GM23248 (cell line): ENCODE results near the gene TRPM5. TPM values are rescaled to one million over a fixed set of nuclear protein-coding genes. Genes with fewer than 3 reads are reported as not detected.

Source experiments
- DNase-seq: peaks from one replicate; pipeline ENCODE4 v3.0.0-alpha.2; 2015
- H2AFZ ChIP-seq: fragments of 200-600 bp; sonication (generic); 2 replicates; pipeline ENCODE4 v1.6.1; 2016; ENCODE audit warnings: antibody characterized with exemption
- H3F3A ChIP-seq: fragments of 200-600 bp; sonication (generic); 2 replicates; pipeline ENCODE4 v1.6.1; 2016; ENCODE audit warnings: mild to moderate bottlenecking, antibody characterized with exemption, mixed run types; ENCODE audit not compliant: insufficient read depth
- H3K27ac ChIP-seq: fragments of 200-600 bp; sonication (generic); 2 replicates; pipeline ENCODE4 v1.5.1; 2016; ENCODE audit warnings: mild to moderate bottlenecking
- H3K27me3 ChIP-seq: fragments of 200-600 bp; sonication (generic); replicated peaks from 2 replicates; pipeline ENCODE4 v1.6.1; 2016; ENCODE audit warnings: mild to moderate bottlenecking; ENCODE audit not compliant: insufficient read depth
- H3K36me3 ChIP-seq: fragments of 200-600 bp; sonication (generic); 2 replicates; pipeline ENCODE4 v1.6.1; 2016; ENCODE audit warnings: low read depth, mild to moderate bottlenecking
- H3K4me1 ChIP-seq: fragments of 200-600 bp; sonication (generic); 2 replicates; pipeline ENCODE4 v1.6.1; 2016; ENCODE audit warnings: mild to moderate bottlenecking; ENCODE audit not compliant: insufficient read depth
- H3K4me2 ChIP-seq: fragments of 200-600 bp; sonication (generic); one replicate; pipeline ENCODE4 v1.6.1; 2016; ENCODE audit warnings: mild to moderate bottlenecking; ENCODE audit not compliant: unreplicated experiment
- H3K4me3 ChIP-seq: fragments of 200-600 bp; sonication (generic); 2 replicates; pipeline ENCODE4 v1.5.1; 2016; ENCODE audit warnings: mild to moderate bottlenecking
- H3K79me2 ChIP-seq: fragments of 200-600 bp; sonication (generic); 2 replicates; pipeline ENCODE4 v1.6.1; 2016; ENCODE audit warnings: mild to moderate bottlenecking; ENCODE audit not compliant: insufficient read depth
- H3K9ac ChIP-seq: fragments of 200-600 bp; sonication (generic); 2 replicates; pipeline ENCODE4 v1.6.1; 2016; ENCODE audit warnings: mild to moderate bottlenecking
- H3K9me2 ChIP-seq: fragments of 200-600 bp; sonication (generic); 2 replicates; pipeline ENCODE4 v1.6.1; 2016; ENCODE audit warnings: mixed run types, mild to moderate bottlenecking, moderate library complexity; ENCODE audit not compliant: insufficient read depth
- H3K9me3 ChIP-seq: fragments of 200-600 bp; sonication (generic); one replicate; pipeline ENCODE4 v1.6.1; 2017; ENCODE audit warnings: low read depth
- H4K20me1 ChIP-seq: fragments of 200-600 bp; sonication (generic); 2 replicates; pipeline ENCODE4 v1.6.0; 2016; ENCODE audit not compliant: insufficient read depth
- EZH2 ChIP-seq: fragments of 200-600 bp; sonication (generic); IDR thresholded peaks from 2 replicates; pipeline ENCODE4 v1.6.1; 2018; ENCODE audit warnings: antibody characterized with exemption, mild to moderate bottlenecking; ENCODE audit not compliant: insufficient read depth, poor library complexity, severe bottlenecking
- EZH2phosphoT487 ChIP-seq: fragments of 200-600 bp; sonication (generic); IDR thresholded peaks from 2 replicates; pipeline ENCODE4 v1.6.1; 2018; ENCODE audit warnings: antibody characterized with exemption, moderate library complexity, mild to moderate bottlenecking, low read depth; ENCODE audit not compliant: insufficient read depth
- WGBS, 2 experiments: methylation state at CpG; one replicate each; pipeline ENCODE4 v1.1.6; 2015 to 2017; ENCODE audit warnings: low lambda C conversion rate in 2 of 2, low coverage in 1 of 2; ENCODE audit errors: missing lambda C conversion rate in 2 of 2; 5-methylcytosine and 5-hydroxymethylcytosine counted together
- in situ Hi-C: fragments of 300-500 bp; cut with MboI; formaldehyde crosslinking; loops from 2 replicates; pipeline ENCODE4 v1.15.0; 2020
- polyA plus RNA-seq: library from polyadenylated mRNA; unstranded; fragments of >200 nt; fragmentation: Nextera tagmentation; extraction: Ambion mirVana; gene quantifications from 2 replicates; pipeline ENCODE4 v1.2.1, GENCODE V29; 2016
- total RNA-seq: library from RNA; depleted of rRNA; stranded (reverse); fragments of >200 nt; shearing (Covaris generic); gene quantifications from 2 replicates; pipeline ENCODE4 v1.2.3, GENCODE V29; 2014

Gene TRPM5
- total and polyA plus RNA-seq, 2 experiments from 2014 or later = not detected

GRCh38 chr11:2453436-2453835 is 9.1 kb upstream of the TRPM5 start:
- Histone ChIP-seq H3K79me2 (no peaks in the 10 kb centered on the region), H3K9ac (no peak overlapping the region), H4K20me1 (no peaks in the 10 kb centered on the region), H3K36me3 (no peaks in the 10 kb centered on the region), H3K4me1 (no peaks in the 10 kb centered on the region), H3K27ac (no peak overlapping the region), H3K4me2 (no peak overlapping the region), H3K9me2 (no peaks in the 10 kb centered on the region), H2AFZ (no peak overlapping the region), H3K4me3 (no peak overlapping the region), H3F3A (no peaks in the 10 kb centered on the region), H3K27me3 (peaks cover 53% of the 10 kb centered on the region), H3K9me3 (no peaks in the 10 kb centered on the region)
- no peak for DNase-seq
- in situ Hi-C loops = no loop called here
- WGBS, 2 experiments = 47% methylated on average over 5 of the region's 5 CpGs
- TF ChIP-seq EZH2 = no peak
- TF ChIP-seq EZH2phosphoT487 = no peak

GRCh38 chr11:2452321-2453012 is 8.2 kb upstream of the TRPM5 start:
- peak; percentile 13 for DNase-seq
- no peaks in the 10 kb centered on the region for H3K9me2 ChIP-seq
- no peak overlapping the region for H2AFZ ChIP-seq
- in situ Hi-C loops = no loop called here
- H3K27ac ChIP-seq = no peak overlapping the region
- no peaks in the 10 kb centered on the region for H3K79me2 ChIP-seq
- no peaks in the 10 kb centered on the region for H3K9me3 ChIP-seq
- no peaks in the 10 kb centered on the region for H3K4me1 ChIP-seq
- 4% methylated on average over 20 of the region's 20 CpGs for WGBS, 2 experiments
- no peak overlapping the region for H3K4me2 ChIP-seq
- no peaks in the 10 kb centered on the region for H3F3A ChIP-seq
- no peak overlapping the region for H3K4me3 ChIP-seq
- H3K27me3 ChIP-seq = peaks cover 50% of the 10 kb centered on the region
- H3K9ac ChIP-seq = no peak overlapping the region
- H3K36me3 ChIP-seq = no peaks in the 10 kb centered on the region
- no peak for TF ChIP-seq EZH2phosphoT487
- TF ChIP-seq EZH2 = no peak
- no peaks in the 10 kb centered on the region for H4K20me1 ChIP-seq

GRCh38 chr11:2451916-2452315 is 7.6 kb upstream of the TRPM5 start:
- Histone ChIP-seq H2AFZ (no peak overlapping the region), H4K20me1 (no peaks in the 10 kb centered on the region), H3K9me3 (no peaks in the 10 kb centered on the region), H3K27me3 (peaks cover 44% of the 10 kb centered on the region), H3K9me2 (no peaks in the 10 kb centered on the region), H3K4me1 (no peaks in the 10 kb centered on the region), H3F3A (no peaks in the 10 kb centered on the region), H3K79me2 (no peaks in the 10 kb centered on the region), H3K36me3 (no peaks in the 10 kb centered on the region), H3K9ac (no peak overlapping the region), H3K27ac (no peak overlapping the region), H3K4me3 (no peak overlapping the region), H3K4me2 (no peak overlapping the region)
- TF ChIP-seq EZH2phosphoT487 (no peak), EZH2 (no peak)
- in situ Hi-C loops = no loop called here
- 32 to 44% methylated on average over 6 of the region's 6 CpGs for WGBS, 2 experiments
- DNase-seq = no peak

- Histone ChIP-seq H3K4me1 (no peaks in the 10 kb centered on the region), H3K4me2 (no peak overlapping the region), H3K9me2 (no peaks in the 10 kb centered on the region), H3K79me2 (no peaks in the 10 kb centered on the region), H4K20me1 (no peaks in the 10 kb centered on the region), H3K4me3 (no peak overlapping the region), H3K9ac (no peak overlapping the region), H3F3A (no peaks in the 10 kb centered on the region), H3K9me3 (no peaks in the 10 kb centered on the region), H3K27me3 (peaks cover 46% of the 10 kb centered on the region), H3K36me3 (no peaks in the 10 kb centered on the region), H3K27ac (no peak overlapping the region), H2AFZ (no peak overlapping the region)
- DNase-seq = no peak
- in situ Hi-C loops = no loop called here
- no peak for TF ChIP-seq EZH2phosphoT487
- TF ChIP-seq EZH2 = no peak
- WGBS, 2 experiments = 68 to 73% methylated on average over 15 of the region's 15 CpGs
Measured at GRCh38 chr11:2451336-2451735, 7.0 kb upstream of the TRPM5 start.
